Prostate gland (tissue), 2 donors: ENCODE results near the gene ATF6.
A peak's percentile ranks its signal among the peaks of the same experiment; 100 is the strongest.

Source experiments
- POLR2A ChIP-seq: fragments of 450-650 bp; IDR thresholded peaks from one replicate; pipeline ENCODE4 v1.6.1; 2016; ENCODE audit warnings: antibody characterized with exemption, mild to moderate bottlenecking
- POLR2AphosphoS5 ChIP-seq: sonication (generic); formaldehyde crosslinking; IDR thresholded peaks from one replicate; pipeline ENCODE4 v1.6.1; 2017; ENCODE audit warnings: antibody characterized with exemption
- TF ChIP-seq, protein P1 (sequence below), 4 experiments: fragments of 200-600 bp in 2 of 4; fragments of 450-650 bp in 2 of 4; sonication (generic) in 2 of 4; IDR thresholded peaks; 1 replicate in 3 of 4; 2 replicates in 1 of 4; pipeline ENCODE4 v1.5.1; 2016 to 2019; ENCODE audit warnings: antibody characterized with exemption in 4 of 4, mild to moderate bottlenecking in 2 of 4, moderate library complexity in 2 of 4

DNA sequence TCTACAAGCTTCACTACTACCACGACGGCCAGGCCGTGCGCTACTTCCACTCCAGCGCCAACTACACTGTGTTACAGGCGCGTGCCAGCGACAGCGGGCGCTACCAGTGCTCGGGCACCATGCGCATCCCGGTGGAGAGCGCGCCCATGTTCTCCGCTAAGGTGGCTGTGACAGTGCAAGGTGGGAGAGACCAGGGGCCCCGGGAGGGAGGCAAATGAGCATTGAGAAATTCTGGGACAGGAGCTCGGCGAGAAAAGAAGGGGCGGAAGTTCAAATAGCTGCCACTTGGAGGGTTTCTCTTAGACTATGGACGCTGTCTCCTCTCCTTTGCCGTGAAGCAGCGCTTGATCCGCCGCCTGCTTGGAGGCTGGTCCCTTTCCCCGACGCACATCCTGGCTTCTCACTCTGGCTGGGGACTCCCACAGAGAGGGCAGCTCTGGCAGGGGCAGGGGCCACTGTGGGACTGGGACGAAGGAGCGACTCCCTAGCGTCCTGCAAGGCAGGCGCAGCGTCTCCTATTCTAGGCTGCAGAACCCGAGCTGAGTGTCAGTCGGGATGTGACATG is 40.1 kb upstream of the ATF6 start:
- no peak for TF ChIP-seq POLR2A
- TF ChIP-seq, protein P1, sequence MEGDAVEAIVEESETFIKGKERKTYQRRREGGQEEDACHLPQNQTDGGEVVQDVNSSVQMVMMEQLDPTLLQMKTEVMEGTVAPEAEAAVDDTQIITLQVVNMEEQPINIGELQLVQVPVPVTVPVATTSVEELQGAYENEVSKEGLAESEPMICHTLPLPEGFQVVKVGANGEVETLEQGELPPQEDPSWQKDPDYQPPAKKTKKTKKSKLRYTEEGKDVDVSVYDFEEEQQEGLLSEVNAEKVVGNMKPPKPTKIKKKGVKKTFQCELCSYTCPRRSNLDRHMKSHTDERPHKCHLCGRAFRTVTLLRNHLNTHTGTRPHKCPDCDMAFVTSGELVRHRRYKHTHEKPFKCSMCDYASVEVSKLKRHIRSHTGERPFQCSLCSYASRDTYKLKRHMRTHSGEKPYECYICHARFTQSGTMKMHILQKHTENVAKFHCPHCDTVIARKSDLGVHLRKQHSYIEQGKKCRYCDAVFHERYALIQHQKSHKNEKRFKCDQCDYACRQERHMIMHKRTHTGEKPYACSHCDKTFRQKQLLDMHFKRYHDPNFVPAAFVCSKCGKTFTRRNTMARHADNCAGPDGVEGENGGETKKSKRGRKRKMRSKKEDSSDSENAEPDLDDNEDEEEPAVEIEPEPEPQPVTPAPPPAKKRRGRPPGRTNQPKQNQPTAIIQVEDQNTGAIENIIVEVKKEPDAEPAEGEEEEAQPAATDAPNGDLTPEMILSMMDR (IDR thresholded peaks at IDR 0.05): peak in 1 of 4 experiments; percentile 36
- no peak for TF ChIP-seq POLR2AphosphoS5
